ENCODE results near the gene SPNS3.

Gene SPNS3

DNA sequence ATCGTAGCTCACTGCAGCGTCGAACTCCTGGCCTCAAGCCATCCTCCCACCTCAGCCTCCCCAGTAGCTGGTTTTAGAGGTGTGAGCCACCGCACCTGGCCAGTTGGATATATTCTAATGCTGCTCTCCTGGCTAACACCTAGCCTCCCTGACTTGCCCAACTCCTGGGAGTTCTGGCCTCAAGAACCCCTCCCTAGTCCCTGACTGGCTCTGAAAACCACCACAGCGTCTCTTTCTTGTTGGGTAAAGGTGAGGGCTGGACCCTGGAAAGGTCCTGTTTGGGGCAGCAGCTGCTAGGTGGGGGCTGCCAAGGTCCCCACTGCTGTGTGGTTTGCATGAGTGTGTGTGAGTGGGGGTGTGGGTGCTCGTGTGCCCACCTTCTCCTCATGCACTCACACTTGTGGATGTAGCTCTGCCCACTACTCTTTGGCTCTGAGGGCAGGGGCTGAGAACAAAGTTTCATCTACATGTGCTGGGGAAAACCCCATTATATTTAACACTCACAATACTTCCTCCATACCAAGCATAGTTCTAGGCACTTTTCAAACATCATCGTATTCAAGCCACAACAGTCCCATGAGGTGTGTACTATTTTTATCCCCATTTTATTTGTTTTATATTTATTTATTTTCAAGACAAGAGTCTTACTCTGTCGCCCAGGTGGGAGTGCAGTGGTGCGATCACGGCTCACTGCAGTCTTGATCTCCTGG, 7.1 kb upstream of the SPNS3 start:
- no peak for DNase-seq (ENCODE audit: low read depth in 3 of 3, low spot score in 1 of 3)

- DNase-seq (ENCODE audit: low read depth in 3 of 3, low spot score in 1 of 3): no peak
Observed at GRCh38 chr17:4427505-4427904, 6.2 kb upstream of the SPNS3 start.

DNA sequence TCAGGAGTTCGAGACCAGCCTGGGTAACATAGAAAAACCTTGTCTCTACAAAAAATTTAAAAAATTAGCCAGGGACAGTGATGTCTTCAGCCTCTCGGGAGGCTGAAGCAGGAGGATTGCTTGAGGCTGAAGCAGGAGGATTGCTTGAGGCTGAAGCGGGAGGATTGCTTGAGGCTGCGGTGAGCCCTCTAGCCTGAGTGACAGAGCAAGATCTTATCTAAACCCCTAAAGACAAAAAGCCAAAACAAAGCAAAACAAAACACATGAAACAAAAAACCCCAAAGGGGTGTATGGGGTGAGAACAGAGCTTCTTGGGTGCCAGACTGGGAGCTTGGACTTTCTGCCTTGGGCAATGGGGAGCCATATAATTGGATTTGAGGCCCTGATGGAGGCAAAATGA, 2.6 kb downstream of the SPNS3 start:
- no peak for DNase-seq (ENCODE audit: low read depth in 3 of 3, low spot score in 1 of 3)

DNA sequence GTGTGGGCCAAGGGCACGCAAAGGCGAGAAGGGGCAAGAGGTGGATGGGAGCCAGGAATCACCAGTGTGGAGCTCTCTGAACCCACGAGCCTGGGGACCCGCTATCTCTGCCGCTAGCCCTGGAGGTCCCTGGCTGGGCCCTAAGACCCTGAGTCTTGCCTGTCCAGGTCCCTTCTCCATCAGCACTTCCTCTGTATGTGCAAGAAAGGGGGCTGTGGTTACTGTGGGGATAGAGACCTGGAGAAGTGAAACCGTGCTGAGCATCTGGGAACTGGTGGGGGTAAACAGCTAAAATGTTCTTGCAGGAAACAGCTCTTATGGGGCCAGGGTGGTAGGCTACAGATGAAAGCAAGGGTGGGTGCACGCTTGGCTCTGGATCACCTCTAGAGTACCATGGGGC, 3.1 kb downstream of the SPNS3 start:
- DNase-seq (ENCODE audit: low read depth in 3 of 3, low spot score in 1 of 3): no peak

DNA sequence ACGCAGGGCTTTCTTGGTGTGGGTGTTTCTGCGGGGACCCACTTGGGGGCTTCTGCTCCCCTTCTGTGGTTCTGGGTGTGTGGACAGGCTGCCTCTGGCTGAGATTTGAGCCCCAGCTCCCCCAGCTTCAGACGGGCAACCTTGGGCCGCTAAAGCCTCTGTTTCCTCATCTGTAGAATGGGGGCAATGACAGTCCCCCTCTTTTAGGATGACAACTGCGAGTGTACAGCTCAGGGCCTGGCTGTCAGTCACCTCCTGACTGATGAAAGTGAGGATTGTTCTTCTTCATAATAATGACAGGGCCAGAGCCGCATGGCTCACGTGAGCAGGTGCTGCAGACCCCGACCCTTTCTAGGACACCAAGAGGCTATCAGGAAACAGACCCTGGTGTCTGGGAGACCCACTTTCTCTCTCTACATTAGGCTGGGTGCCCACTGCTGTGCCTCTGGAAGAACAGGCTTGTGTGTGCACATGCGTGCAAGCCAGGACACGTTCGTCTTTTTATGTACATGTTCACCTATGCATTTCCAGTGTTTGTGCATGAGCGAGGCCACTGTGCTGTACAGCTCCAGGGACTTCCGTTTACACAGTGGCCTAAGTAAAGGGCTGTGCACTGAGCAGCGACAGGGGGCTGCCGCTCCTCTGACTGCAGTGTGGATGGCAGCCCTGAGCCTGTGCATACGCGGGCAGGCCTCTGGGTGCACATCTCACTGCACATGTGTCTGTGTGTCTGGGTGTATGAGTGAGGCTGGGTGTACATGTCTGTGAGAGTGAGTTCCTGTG, 4.6 kb downstream of the SPNS3 start:
- DNase-seq (ENCODE audit: low read depth in 3 of 3, low spot score in 1 of 3): no peak

DNA sequence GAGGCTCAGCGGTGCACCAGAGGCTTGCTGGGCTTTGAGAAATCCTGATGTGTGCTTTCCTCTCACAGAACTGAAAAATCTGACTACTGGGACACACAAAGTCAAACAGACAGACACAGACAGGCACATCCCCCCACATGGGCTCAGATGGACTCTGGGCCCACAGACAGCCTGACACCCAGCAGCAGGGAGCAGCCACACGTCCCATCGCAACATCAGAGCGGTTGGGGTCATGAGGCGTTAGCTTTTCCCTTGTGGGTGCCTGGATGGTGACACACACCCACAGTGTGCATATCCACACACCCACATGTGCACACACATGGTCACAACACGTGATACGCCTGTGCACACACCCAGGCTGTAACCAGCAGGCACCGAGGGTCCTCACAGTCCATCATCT, 6.3 kb downstream of the SPNS3 start:
- no peak for DNase-seq (ENCODE audit: low read depth in 3 of 3, low spot score in 1 of 3)

DNA sequence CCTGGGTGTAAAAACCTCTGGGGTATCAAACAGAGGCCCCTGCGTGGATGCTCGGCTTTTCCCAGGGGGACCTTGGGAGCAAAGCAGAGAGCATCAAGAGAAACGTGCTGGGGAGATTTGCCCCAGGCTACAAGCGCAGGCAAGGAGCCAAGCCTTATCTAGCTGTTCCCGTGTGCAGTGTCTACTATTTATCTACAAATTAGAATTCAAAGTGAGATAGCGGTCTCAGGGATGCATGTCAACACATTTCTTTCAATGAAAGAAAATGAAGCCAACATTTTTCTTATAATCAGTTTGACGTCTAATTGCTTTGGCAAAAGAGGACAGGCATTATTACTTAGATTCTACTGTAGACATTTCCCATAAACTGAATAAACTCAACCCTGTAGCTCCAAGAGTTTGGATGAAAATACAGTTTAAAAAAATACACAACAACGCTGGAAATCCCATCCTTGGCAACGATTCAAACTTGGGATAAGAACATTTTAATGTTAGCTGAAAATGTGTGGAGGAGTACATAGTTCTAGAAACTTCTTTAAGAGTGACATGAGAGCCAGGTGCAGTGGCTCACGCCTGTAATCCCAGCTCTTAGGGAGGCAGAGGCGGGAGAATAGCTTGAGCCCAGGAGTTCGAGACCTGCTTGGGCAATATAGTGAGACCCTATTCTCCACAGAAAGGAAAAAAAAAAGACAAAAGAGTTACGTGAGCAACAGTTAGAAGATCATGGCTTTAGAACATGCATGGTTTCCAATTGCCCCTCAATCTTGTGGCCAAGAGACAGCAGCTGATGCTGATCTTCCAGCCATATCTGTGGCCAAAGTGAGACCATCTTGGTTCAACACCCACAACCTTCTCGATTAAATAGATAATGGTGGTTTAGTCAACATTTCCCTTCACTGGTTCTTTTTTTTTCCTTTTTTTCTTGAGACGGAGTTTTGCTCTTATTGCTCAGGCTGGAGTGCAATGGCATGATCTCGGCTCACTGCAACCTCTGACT, 7.2 kb downstream of the SPNS3 start:
- DNase-seq (ENCODE audit: low read depth in 3 of 3, low spot score in 1 of 3): no peak

DNA sequence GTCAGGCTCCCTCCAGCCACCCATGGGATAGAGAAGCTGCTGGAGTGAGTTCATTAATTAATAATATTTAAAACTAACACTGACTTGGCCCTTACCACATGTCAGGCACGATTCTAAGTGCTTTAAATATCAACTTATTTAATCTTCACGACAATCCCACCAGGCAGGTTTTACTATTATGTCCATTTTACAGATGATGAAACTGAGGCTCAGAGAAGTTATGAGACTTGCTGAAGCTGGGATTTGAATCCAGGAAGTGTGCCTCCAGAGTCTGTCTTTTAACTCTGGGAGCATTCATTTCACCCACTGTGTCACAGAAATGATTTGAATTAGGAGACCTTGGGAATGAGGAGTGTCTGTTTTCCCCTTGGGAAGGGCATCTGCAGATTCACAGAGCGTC, 8.8 kb downstream of the SPNS3 start:
- no peak for DNase-seq (ENCODE audit: low read depth in 3 of 3, low spot score in 1 of 3)

- no peak for DNase-seq (ENCODE audit: low read depth in 3 of 3, low spot score in 1 of 3)
Observed at GRCh38 chr17:4443476-4443875, 9.7 kb downstream of the SPNS3 start.

DNA sequence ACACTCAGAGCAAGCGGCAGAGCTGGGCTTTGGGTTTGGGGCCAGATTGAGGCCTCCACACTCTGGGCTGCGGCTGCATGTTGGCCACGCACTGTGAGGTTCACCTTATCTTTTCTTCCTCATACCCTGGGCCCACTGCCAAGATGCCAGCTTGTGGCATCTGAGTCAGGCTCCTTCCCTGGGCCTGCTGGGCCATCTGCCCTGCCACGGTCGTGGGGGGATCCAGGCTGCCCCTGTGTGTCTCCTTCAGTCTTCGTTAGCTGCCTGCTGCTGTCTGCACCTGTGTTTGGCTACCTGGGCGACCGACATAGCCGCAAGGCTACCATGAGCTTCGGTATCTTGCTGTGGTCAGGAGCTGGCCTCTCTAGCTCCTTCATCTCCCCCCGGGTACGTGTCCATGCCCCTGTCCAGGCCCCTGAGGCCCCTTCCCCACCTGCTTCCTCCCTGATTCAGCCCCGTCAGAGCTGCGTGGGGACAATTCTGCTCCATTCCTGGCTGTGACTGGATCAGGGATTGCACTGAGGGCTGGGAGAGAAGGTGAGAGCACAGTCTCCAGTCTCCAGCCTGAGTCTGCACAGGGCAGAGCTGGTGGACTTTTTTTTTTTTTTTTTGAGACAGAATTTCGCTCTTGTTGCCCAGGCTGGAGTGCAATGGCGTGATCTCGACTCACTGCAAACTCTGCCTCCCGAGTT, 11.2 kb downstream of the SPNS3 start:
- DNase-seq (ENCODE audit: low read depth in 3 of 3, low spot score in 1 of 3): no peak

- DNase-seq (ENCODE audit: low read depth in 3 of 3, low spot score in 1 of 3): no peak
Observed at GRCh38 chr17:4445731-4446130, 12.0 kb downstream of the SPNS3 start.

DNA sequence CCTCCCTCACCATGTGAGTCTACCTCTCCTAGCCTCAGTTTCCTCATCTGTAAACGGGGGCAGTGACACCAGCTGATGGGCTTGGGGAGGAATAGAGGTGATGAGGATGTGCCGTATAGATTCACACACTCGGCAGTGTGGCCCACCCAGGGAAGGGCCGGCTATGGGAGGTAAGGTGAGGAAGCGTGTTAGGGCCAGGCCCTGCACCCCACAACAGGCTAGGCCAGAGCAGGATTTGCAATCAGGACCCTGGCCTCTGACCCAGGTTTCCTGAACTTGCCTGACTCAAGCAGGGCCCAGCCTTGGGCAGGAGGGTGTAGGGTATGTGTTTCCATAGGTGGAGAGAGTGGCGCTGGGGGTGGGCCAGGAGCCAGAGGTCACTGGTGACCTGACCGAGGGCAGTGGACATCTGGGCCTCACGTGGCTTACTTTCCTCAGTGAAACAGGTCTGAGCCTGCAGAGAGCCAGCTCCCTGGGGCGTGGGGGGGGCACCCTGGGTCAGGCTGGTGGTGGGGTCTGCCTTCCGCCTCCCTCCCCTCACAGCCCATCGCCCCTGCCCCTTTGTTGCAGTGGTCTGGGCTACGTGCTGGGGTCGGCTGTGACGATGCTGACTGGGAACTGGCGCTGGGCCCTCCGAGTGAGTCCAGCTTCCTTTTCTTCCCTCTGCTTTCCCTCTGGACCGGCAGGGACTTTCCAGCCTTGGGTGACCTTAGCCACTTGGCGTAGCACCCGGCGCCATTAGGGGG, 12.8 kb downstream of the SPNS3 start:
- DNase-seq (ENCODE audit: low read depth in 3 of 3, low spot score in 1 of 3): no peak

DNA sequence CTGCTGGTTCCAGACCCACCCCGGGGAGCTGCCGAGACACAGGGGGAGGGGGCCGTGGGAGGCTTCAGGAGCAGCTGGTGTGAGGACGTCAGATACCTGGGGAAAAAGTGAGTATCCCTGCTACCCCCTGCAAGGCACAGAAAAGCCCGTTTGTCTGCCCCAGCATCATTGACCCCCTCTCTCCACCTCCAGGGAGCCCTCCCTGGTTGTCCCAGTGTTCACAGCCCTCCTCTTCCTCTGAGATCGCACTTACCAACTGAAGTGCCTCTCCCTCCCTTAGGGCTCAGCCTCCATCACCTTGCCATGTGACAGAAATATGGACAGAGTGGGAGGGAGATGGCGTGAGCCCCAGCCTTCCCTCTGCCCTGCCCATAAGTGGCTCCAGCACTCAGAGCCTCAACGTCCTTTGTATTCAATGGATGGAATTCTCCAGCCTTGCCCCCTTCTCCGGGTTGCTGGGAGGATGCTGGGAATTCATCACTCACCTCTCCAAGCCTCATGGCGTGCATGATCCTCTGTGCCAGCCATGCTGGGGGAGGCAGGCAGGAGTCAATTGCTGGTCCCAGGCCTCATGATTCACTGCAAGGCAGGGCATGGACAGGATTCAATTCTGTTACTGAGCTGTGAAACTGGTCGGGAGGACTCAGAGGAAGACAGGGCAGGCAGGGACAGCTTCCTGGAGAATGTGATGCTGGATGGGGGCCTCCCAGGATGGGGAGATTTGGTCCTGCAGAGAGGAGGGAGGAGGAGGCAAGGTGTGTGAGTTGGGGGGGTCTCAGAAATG, 14.6 kb downstream of the SPNS3 start:
- DNase-seq (ENCODE audit: low read depth in 3 of 3, low spot score in 1 of 3): no peak

DNA sequence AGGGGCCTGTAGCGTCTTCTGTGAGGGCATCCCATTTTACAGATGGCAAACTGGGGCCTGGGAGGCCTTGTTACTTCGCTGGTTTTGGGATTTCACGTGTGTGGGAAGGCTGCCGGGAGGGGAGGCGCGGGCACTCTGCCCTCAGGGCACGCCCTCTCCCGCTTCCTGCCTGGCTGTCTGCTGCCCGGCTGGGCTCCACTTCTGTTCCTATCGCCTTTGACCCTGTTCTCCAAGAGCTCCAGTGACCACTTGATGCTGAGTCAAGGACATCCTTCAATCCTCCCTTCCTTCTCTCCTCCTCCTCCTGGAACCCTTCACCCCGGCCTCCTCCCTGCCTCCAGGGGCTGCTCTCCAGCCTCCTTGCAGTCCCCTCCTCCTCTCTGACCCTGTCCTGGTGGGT, 16.0 kb downstream of the SPNS3 start:
- no peak for DNase-seq (ENCODE audit: low read depth in 3 of 3, low spot score in 1 of 3)

- no peak for DNase-seq (ENCODE audit: low read depth in 3 of 3, low spot score in 1 of 3)
Observed at GRCh38 chr17:4450710-4451316, 17.1 kb downstream of the SPNS3 start.

GRCh38 chr17:4453812-4454591, 20.3 kb downstream of the SPNS3 start:
- DNase-seq (ENCODE audit: low read depth in 3 of 3, low spot score in 1 of 3): no peak

GRCh38 chr17:4460661-4461060, 26.9 kb downstream of the SPNS3 start:
- no peak for DNase-seq (ENCODE audit: low read depth in 3 of 3, low spot score in 1 of 3)

- DNase-seq (ENCODE audit: low read depth in 3 of 3, low spot score in 1 of 3): no peak
Observed at GRCh38 chr17:4463818-4464476, 30.2 kb downstream of the SPNS3 start.
